Esophagus squamous epithelium (tissue), 5 donors: Measurements from ENCODE around the gene MBD6. TPM values are rescaled to one million over a fixed set of nuclear protein-coding genes. Genes with fewer than 3 reads are reported as not detected.
A peak's percentile ranks its signal among the peaks of the same experiment; 100 is the strongest.
"Not testable (repeated sequence)": the region's sequence is repeated elsewhere in the genome, so short reads cannot be mapped to it uniquely, and the experiment has no call there.

Source experiments
- DNase-seq: peaks from one replicate; lab custom pipeline; 2025; lab: John Stamatoyannopoulos, UW
- H3K27ac ChIP-seq, 4 donors: fragments of 200-600 bp; sonication (generic); one replicate each; pipeline ENCODE4 v1.5.1; 2016 to 2019; ENCODE audit warnings: mild to moderate bottlenecking in 1 of 4
- H3K27me3 ChIP-seq, 4 donors: fragments of 200-600 bp; sonication (generic); 1 replicate in 3 of 4; 2 replicates in 1 of 4; pipeline versions ENCODE4 v1.5.1 to v1.6.0; 2017 to 2021; ENCODE audit warnings: antibody characterized with exemption in 1 of 4
- H3K36me3 ChIP-seq, 3 donors: fragments of 200-600 bp; sonication (generic); one replicate each; pipeline ENCODE4 v1.5.1; 2016 to 2019
- H3K4me1 ChIP-seq, 3 donors: fragments of 200-600 bp; sonication (generic); one replicate each; pipeline ENCODE4 v1.5.1; 2017 to 2019
- H3K4me3 ChIP-seq, 4 donors: fragments of 200-600 bp; sonication (generic); 1 replicate in 3 of 4; 2 replicates in 1 of 4; pipeline ENCODE4 v1.5.1; 2016 to 2019; ENCODE audit warnings: mild to moderate bottlenecking in 2 of 4, moderate library complexity in 1 of 4
- H3K9me3 ChIP-seq, 3 donors: fragments of 200-600 bp; sonication (generic); one replicate each; pipeline ENCODE4 v1.5.1; 2016 to 2019
- POLR2A ChIP-seq, 4 donors: fragments of 450-650 bp; IDR thresholded peaks; one replicate each; pipeline ENCODE4 v1.6.1; 2017; ENCODE audit warnings: antibody characterized with exemption in 4 of 4, mild to moderate bottlenecking in 4 of 4, moderate library complexity in 3 of 4
- WGBS, 2 donors: methylation state at CpG; one replicate each; pipeline ENCODE4 v1.1.5; 2018; 5-methylcytosine and 5-hydroxymethylcytosine counted together
- intact Hi-C: fragments of 100-400 bp; cut with DNase I; formaldehyde crosslinking; loops from one replicate; pipeline ENCODE4 v1.15.0; 2022
- total RNA-seq, 4 donors: library from RNA; depleted of rRNA; stranded (reverse); fragments of >200 nt; gene quantifications; one replicate each; pipeline ENCODE4 v1.1.0, GENCODE V29; 2016
- TF ChIP-seq, protein P1 (sequence below), 6 experiments: fragments of 450-650 bp in 4 of 6; fragments of 200-600 bp in 2 of 6; sonication (generic) in 2 of 6; IDR thresholded peaks; one replicate each; pipeline ENCODE4 v1.5.1; 2016 to 2019; ENCODE audit warnings: antibody characterized with exemption in 6 of 6, mild to moderate bottlenecking in 4 of 6, moderate library complexity in 4 of 6
- donor health status: DM: yes; HTN: yes; CAD: no.

The MBD6 gene
- total RNA-seq, 4 donors from 2014 or later = 13.8 to 33.2 (median 17.6) TPM

DNA sequence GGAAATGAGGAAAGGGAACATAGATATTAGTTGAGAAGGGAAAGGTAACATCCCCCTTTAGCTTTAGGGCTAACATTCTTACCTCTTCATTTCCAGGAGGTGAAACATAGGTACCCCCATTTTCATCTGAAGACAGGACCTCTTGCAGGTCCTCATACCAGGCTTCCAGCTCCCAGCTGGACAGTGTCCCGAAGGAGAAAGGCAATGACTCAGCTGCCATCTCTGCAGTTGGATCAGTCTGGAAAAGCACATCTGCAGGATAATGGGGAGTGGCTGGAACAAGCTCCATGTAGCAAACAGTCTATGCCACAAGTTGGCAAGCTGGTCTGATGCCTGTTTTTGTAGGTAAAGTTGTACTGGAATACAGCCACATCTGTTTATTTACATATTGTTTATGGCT, 5.4 kb upstream of the MBD6 start:
- Histone ChIP-seq H3K4me3 (no peak overlapping the region), H3K9me3 (no peaks in the 10 kb centered on the region), H3K4me1 (peaks cover 36 to 64% (median 38%) of the 10 kb centered on the region in 3 donors), H3K27ac (peak overlapping the region; percentile 36 to 99 (median 82)), H3K36me3 (peaks cover 17 to 62% (median 33%) of the 10 kb centered on the region in 3 donors), H3K27me3 (no peaks in the 10 kb centered on the region)
- TF ChIP-seq, protein P1, sequence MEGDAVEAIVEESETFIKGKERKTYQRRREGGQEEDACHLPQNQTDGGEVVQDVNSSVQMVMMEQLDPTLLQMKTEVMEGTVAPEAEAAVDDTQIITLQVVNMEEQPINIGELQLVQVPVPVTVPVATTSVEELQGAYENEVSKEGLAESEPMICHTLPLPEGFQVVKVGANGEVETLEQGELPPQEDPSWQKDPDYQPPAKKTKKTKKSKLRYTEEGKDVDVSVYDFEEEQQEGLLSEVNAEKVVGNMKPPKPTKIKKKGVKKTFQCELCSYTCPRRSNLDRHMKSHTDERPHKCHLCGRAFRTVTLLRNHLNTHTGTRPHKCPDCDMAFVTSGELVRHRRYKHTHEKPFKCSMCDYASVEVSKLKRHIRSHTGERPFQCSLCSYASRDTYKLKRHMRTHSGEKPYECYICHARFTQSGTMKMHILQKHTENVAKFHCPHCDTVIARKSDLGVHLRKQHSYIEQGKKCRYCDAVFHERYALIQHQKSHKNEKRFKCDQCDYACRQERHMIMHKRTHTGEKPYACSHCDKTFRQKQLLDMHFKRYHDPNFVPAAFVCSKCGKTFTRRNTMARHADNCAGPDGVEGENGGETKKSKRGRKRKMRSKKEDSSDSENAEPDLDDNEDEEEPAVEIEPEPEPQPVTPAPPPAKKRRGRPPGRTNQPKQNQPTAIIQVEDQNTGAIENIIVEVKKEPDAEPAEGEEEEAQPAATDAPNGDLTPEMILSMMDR (IDR thresholded peaks at IDR 0.05) = no peak
- no peak for TF ChIP-seq POLR2A (IDR thresholded peaks at IDR 0.05)
- DNase-seq = no peak
- intact Hi-C loops = no loop called here
- WGBS, 2 donors = 0 to 44% methylated on average over 1 of the region's 1 CpG

DNA sequence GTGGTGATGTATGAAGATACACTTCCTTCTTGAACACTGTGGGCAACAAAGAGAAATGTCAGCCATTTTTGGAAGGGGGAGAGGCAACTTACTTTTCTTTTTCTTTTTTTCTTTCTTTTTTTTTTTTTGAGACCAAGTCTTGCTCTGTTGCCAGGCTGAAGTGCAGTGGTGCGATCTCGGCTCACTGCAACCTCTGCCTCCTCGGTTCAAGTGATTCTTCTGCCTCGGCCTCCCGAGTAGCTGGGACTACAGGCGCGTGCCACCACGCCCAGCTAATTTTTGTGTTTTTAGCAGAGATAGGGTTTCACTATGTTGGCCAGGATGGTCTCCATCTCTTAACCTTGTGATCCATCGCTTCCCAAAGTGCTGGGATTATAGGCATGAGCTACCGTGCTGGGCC, 4.9 kb upstream of the MBD6 start:
- H3K9me3 ChIP-seq, DNase-seq, H3K27me3 ChIP-seq, intact Hi-C loops: not testable (repeated sequence)
- H3K4me3 ChIP-seq = peak overlapping the region in 1 of 4 donors; percentile 69
- peaks cover 17 to 56% (median 29%) of the 10 kb centered on the region in 3 donors for H3K36me3 ChIP-seq
- H3K27ac ChIP-seq = peak overlapping the region; percentile 24 to 100 (median 99)
- WGBS, 2 donors = 82 to 83% methylated on average over 10 of the region's 10 CpGs
- peaks cover 38 to 66% (median 38%) of the 10 kb centered on the region in 3 donors for H3K4me1 ChIP-seq

DNA sequence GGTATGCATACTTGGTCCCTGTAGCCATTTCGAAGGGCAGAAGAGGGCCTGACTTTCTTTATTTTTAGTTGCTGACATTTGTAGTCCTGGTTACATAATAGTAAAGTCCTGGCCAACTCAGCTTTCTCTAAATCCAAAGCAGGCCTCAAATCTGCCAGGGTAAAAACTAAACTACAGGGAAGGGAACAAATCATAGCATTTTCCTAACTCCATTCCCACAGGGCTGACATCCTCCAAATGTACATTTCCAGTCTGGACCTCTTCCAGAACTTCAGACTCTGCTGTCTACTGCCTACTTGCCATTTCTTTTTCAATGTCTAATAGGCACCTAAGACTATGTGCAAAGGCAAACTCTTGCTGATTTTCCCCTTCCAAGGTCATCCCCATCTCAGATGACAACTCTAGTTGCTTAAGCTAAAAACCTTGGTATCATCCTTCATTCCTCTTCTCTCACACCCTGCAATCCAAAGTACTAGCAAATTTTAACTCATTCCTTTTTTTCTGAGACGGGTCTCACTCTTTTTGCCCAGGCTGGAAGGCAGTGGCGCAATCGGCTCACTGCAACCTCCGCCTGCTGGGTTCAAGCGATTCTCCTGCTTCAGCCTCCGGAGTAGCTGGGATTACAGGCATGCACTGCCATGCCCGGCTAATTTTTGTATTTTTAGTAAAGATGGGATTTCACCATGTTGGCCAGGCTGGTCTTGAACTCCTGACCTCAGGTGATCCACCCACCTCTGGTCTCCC, 4.3 kb upstream of the MBD6 start:
- peak overlapping the region in 3 of 4 donors; percentile 2 to 93 (median 69) for H3K4me3 ChIP-seq
- WGBS, 2 donors = 43 to 59% methylated on average over 8 of the region's 8 CpGs
- peaks cover 17 to 50% (median 24%) of the 10 kb centered on the region in 3 donors for H3K36me3 ChIP-seq
- no peaks in the 10 kb centered on the region for H3K9me3 ChIP-seq
- DNase-seq = no peak
- intact Hi-C loops = no loop called here
- H3K27ac ChIP-seq = peak overlapping the region; percentile 24 to 100 (median 99)
- peaks cover 38 to 69% (median 40%) of the 10 kb centered on the region in 3 donors for H3K4me1 ChIP-seq
- H3K27me3 ChIP-seq = no peaks in the 10 kb centered on the region
- TF ChIP-seq, protein P1 (IDR thresholded peaks at IDR 0.05) = no peak
- TF ChIP-seq POLR2A (IDR thresholded peaks at IDR 0.05) = no peak

DNA sequence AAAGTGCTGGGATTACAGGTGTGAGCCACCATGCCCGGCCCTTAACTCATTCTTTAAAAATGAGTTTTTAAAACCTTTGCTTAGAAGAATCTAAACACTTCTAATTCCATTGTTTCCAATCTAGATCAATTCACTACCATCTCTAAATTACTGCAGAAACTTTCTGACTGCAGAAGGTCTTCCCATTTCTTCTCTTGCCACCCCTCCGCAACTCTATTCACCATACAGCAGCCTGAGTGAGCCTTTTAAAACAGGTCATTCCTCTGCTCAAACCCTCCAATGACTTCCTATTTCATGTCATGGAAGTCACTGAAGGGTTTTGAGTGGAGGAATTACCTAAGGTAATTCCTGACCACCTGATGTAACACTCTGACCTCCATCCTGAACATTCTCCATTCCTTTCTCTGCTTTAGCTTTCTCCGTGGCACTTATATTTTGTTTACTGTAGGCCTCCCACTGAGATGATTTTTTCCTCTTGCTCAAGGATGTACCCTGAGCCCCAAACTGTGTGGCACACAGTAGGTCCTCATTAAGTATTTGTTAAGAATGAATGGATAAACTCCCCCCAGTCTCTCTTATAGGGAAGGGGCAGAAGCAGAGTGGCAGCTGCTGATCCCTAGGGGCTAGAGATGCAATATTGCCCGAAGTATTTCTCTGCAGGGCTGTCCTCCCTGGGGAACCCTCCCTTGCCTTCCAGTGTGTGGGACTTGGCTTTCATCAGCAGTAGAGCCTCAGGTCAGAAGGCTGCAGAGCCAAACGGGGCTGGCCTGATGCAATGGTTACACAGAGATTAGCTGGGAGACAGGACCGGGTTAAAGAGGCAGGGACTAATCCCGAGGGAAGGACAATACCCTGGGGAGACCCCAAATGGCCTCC, 3.5 kb upstream of the MBD6 start:
- Histone ChIP-seq H3K27me3 (no peaks in the 10 kb centered on the region), H3K36me3 (peaks cover 17 to 45% (median 22%) of the 10 kb centered on the region in 3 donors), H3K9me3 (no peaks in the 10 kb centered on the region), H3K27ac (peak overlapping the region; percentile 96 to 100 (median 99)), H3K4me3 (peak overlapping the region; percentile 57 to 93 (median 72)), H3K4me1 (peaks cover 46 to 77% (median 49%) of the 10 kb centered on the region in 3 donors)
- DNase-seq = no peak
- WGBS, 2 donors = 23 to 39% methylated on average over 4 to 7 of the region's 7 CpGs
- peak in 1 of 4 donors; percentile 13 for TF ChIP-seq POLR2A (IDR thresholded peaks at IDR 0.05)
- TF ChIP-seq, protein P1 (IDR thresholded peaks at IDR 0.05) = no peak
- intact Hi-C loops = no loop called here

DNA sequence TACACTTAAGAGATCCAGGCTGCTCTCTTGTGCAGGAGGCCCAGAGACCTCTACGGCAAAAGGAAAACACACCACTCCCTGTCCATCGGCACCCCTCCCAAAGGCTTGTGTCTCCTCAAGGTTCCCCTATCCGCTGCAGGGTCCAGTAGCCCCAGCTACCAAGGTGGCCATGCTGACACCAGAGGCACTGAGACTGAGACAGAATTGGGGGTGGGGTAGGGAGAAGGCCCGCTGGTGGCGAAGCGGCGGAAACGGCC, 2.9 kb upstream of the MBD6 start:
- no CpG with 5 or more reads among the region's 8 CpGs for WGBS, 2 donors
- TF ChIP-seq POLR2A (IDR thresholded peaks at IDR 0.05) = no peak
- TF ChIP-seq, protein P1 (IDR thresholded peaks at IDR 0.05) = no peak
- H3K9me3 ChIP-seq = no peaks in the 10 kb centered on the region
- intact Hi-C loops = no loop called here
- H3K36me3 ChIP-seq = peaks cover 17 to 45% (median 22%) of the 10 kb centered on the region in 3 donors
- H3K4me3 ChIP-seq = peak overlapping the region; percentile 57 to 93 (median 72)
- no peak for DNase-seq
- H3K27me3 ChIP-seq = no peaks in the 10 kb centered on the region
- peak overlapping the region; percentile 96 to 100 (median 99) for H3K27ac ChIP-seq
- peaks cover 51 to 82% (median 51%) of the 10 kb centered on the region in 3 donors for H3K4me1 ChIP-seq
